GM23248 (cell line): ENCODE data around the gene DENND6B. TPM values are rescaled to one million over a fixed set of nuclear protein-coding genes. Genes with fewer than 3 reads are reported as not detected.

Source experiments
- DNase-seq: peaks from one replicate; pipeline ENCODE4 v3.0.0-alpha.2; 2015
- H2AFZ ChIP-seq: fragments of 200-600 bp; sonication (generic); 2 replicates; pipeline ENCODE4 v1.6.1; 2016; ENCODE audit warnings: antibody characterized with exemption
- H3F3A ChIP-seq: fragments of 200-600 bp; sonication (generic); 2 replicates; pipeline ENCODE4 v1.6.1; 2016; ENCODE audit warnings: mild to moderate bottlenecking, antibody characterized with exemption, mixed run types; ENCODE audit not compliant: insufficient read depth
- H3K27ac ChIP-seq: fragments of 200-600 bp; sonication (generic); 2 replicates; pipeline ENCODE4 v1.5.1; 2016; ENCODE audit warnings: mild to moderate bottlenecking
- H3K27me3 ChIP-seq: fragments of 200-600 bp; sonication (generic); replicated peaks from 2 replicates; pipeline ENCODE4 v1.6.1; 2016; ENCODE audit warnings: mild to moderate bottlenecking; ENCODE audit not compliant: insufficient read depth
- H3K36me3 ChIP-seq: fragments of 200-600 bp; sonication (generic); 2 replicates; pipeline ENCODE4 v1.6.1; 2016; ENCODE audit warnings: low read depth, mild to moderate bottlenecking
- H3K4me1 ChIP-seq: fragments of 200-600 bp; sonication (generic); 2 replicates; pipeline ENCODE4 v1.6.1; 2016; ENCODE audit warnings: mild to moderate bottlenecking; ENCODE audit not compliant: insufficient read depth
- H3K4me2 ChIP-seq: fragments of 200-600 bp; sonication (generic); one replicate; pipeline ENCODE4 v1.6.1; 2016; ENCODE audit warnings: mild to moderate bottlenecking; ENCODE audit not compliant: unreplicated experiment
- H3K4me3 ChIP-seq: fragments of 200-600 bp; sonication (generic); 2 replicates; pipeline ENCODE4 v1.5.1; 2016; ENCODE audit warnings: mild to moderate bottlenecking
- H3K79me2 ChIP-seq: fragments of 200-600 bp; sonication (generic); 2 replicates; pipeline ENCODE4 v1.6.1; 2016; ENCODE audit warnings: mild to moderate bottlenecking; ENCODE audit not compliant: insufficient read depth
- H3K9ac ChIP-seq: fragments of 200-600 bp; sonication (generic); 2 replicates; pipeline ENCODE4 v1.6.1; 2016; ENCODE audit warnings: mild to moderate bottlenecking
- H3K9me2 ChIP-seq: fragments of 200-600 bp; sonication (generic); 2 replicates; pipeline ENCODE4 v1.6.1; 2016; ENCODE audit warnings: mixed run types, mild to moderate bottlenecking, moderate library complexity; ENCODE audit not compliant: insufficient read depth
- H3K9me3 ChIP-seq: fragments of 200-600 bp; sonication (generic); one replicate; pipeline ENCODE4 v1.6.1; 2017; ENCODE audit warnings: low read depth
- H4K20me1 ChIP-seq: fragments of 200-600 bp; sonication (generic); 2 replicates; pipeline ENCODE4 v1.6.0; 2016; ENCODE audit not compliant: insufficient read depth
- EZH2 ChIP-seq: fragments of 200-600 bp; sonication (generic); IDR thresholded peaks from 2 replicates; pipeline ENCODE4 v1.6.1; 2018; ENCODE audit warnings: antibody characterized with exemption, mild to moderate bottlenecking; ENCODE audit not compliant: insufficient read depth, poor library complexity, severe bottlenecking
- EZH2phosphoT487 ChIP-seq: fragments of 200-600 bp; sonication (generic); IDR thresholded peaks from 2 replicates; pipeline ENCODE4 v1.6.1; 2018; ENCODE audit warnings: antibody characterized with exemption, moderate library complexity, mild to moderate bottlenecking, low read depth; ENCODE audit not compliant: insufficient read depth
- WGBS, 2 experiments: methylation state at CpG; one replicate each; pipeline ENCODE4 v1.1.6; 2015 to 2017; ENCODE audit warnings: low lambda C conversion rate in 2 of 2, low coverage in 1 of 2; ENCODE audit errors: missing lambda C conversion rate in 2 of 2; 5-methylcytosine and 5-hydroxymethylcytosine counted together
- in situ Hi-C: fragments of 300-500 bp; cut with MboI; formaldehyde crosslinking; loops from 2 replicates; pipeline ENCODE4 v1.15.0; 2020
- polyA plus RNA-seq: library from polyadenylated mRNA; unstranded; fragments of >200 nt; fragmentation: Nextera tagmentation; extraction: Ambion mirVana; gene quantifications from 2 replicates; pipeline ENCODE4 v1.2.1, GENCODE V29; 2016
- total RNA-seq: library from RNA; depleted of rRNA; stranded (reverse); fragments of >200 nt; shearing (Covaris generic); gene quantifications from 2 replicates; pipeline ENCODE4 v1.2.3, GENCODE V29; 2014

DENND6B gene
- total and polyA plus RNA-seq, 2 experiments from 2014 or later = 5.7 to 6.1 TPM

DNA sequence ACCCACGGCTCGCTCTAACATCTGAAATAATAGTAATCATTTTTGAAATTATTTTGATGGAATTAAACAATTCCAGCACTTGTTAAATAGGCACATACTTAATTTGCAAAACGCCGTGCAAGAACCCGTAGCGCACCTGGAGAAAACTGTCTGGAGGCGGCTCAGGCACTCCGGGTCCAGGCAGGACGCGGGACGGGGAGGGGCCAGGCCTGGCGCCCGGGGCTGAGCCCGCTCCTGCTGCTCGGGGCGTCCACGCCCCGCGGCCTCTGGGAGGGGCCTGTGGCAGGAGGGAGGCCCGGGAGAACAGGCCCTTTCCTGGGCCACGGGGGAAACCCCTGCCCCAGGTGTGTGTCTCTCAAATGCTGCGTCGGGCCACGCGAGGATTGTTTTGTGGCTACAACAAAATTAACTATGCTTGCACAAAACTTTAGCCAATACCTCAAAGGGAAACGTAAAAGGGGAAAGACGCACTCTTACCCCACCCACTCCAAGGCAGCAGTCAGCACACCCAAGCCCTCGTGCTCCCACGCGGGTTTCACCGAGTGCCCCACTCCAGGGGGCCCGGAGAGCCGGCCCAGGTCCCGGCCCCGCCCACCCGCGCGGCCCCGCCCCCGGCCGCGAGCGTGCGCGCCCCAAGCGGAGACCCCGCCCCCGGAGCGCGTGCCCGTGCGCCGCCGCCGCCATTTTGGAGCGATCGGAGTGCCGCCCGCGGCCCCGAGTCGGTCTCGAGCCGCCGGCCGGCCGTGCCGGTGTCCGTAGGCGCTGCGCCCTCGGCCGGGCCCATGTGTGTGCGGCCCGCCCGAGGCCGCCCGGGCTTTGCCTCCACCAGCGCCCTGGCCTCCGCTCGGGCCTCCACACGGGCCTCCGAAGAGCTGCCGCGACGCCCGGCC lies 16.1 kb upstream of the DENND6B start, which contains the start of gene PPP6R2:
TSS of gene PPP6R2 (plus strand) at position 677 of the 890 bp plus-strand sequence. CDS start 50,582 bp downstream, outside the sequence.
- in situ Hi-C loops = no loop called here
- WGBS, 2 experiments = 0 to 1% methylated on average over 45 to 54 of the region's 87 CpGs
- H3K4me1 ChIP-seq = no peaks in the 10 kb centered on the region
- peak within 1 kb of the TSS; percentile 89 for H3K9ac ChIP-seq
- H3K27ac ChIP-seq = peak within 1 kb of the TSS; percentile 66
- no peaks in the 10 kb centered on the region for H3K36me3 ChIP-seq
- H3K4me3 ChIP-seq = peak within 1 kb of the TSS; percentile 82
- peaks cover 24% of the 10 kb centered on the region for H3K79me2 ChIP-seq
- TF ChIP-seq EZH2phosphoT487 (no peak), EZH2 (no peak)
- peak within 1 kb of the TSS; percentile 82 for H2AFZ ChIP-seq
- DNase-seq = peak; percentile 88
- H3F3A ChIP-seq = peaks cover 6% of the 10 kb centered on the region; the same call in 1 of the 2 replicates
- no peaks in the 10 kb centered on the region; the same call in 1 of the 2 replicates for H4K20me1 ChIP-seq
- peak within 1 kb of the TSS; percentile 98 for H3K4me2 ChIP-seq
- no peaks in the 10 kb centered on the region for H3K9me2 ChIP-seq
- H3K27me3 ChIP-seq = no peaks in the 10 kb centered on the region
- H3K9me3 ChIP-seq = no peaks in the 10 kb centered on the region

- 7 to 9% methylated on average over 24 to 26 of the region's 26 CpGs for WGBS, 2 experiments
- Histone ChIP-seq H3K9me2 (no peaks in the 10 kb centered on the region), H3K27ac (peak overlapping the region; percentile 66), H3K9ac (peak overlapping the region; percentile 89), H3K4me3 (peak overlapping the region; percentile 82), H2AFZ (peak overlapping the region; percentile 82), H3F3A (peaks cover 6% of the 10 kb centered on the region; the same call in 1 of the 2 replicates), H3K4me2 (peak overlapping the region; percentile 98), H3K4me1 (no peaks in the 10 kb centered on the region), H3K79me2 (peaks cover 16% of the 10 kb centered on the region), H3K27me3 (no peaks in the 10 kb centered on the region), H4K20me1 (no peaks in the 10 kb centered on the region), H3K36me3 (no peaks in the 10 kb centered on the region), H3K9me3 (no peaks in the 10 kb centered on the region)
- in situ Hi-C loops = no loop called here
- TF ChIP-seq EZH2 (no peak), EZH2phosphoT487 (no peak)
- peak; percentile 92 for DNase-seq
Observed at GRCh38 chr22:50341977-50342650, 15.3 kb upstream of the DENND6B start.

GRCh38 chr22:50339945-50340879 lies 13.4 kb upstream of the DENND6B start:
- Histone ChIP-seq H3K79me2 (peaks cover 4% of the 10 kb centered on the region), H3K36me3 (no peaks in the 10 kb centered on the region), H2AFZ (no peak overlapping the region), H3F3A (peaks cover 6% of the 10 kb centered on the region; the same call in 1 of the 2 replicates), H3K27ac (no peak overlapping the region), H3K4me1 (no peaks in the 10 kb centered on the region), H3K27me3 (no peaks in the 10 kb centered on the region), H4K20me1 (no peaks in the 10 kb centered on the region), H3K4me3 (no peak overlapping the region), H3K9me2 (no peaks in the 10 kb centered on the region), H3K9ac (no peak overlapping the region), H3K4me2 (no peak overlapping the region), H3K9me3 (no peaks in the 10 kb centered on the region)
- DNase-seq = peak; percentile 34
- TF ChIP-seq EZH2phosphoT487 (no peak), EZH2 (no peak)
- in situ Hi-C loops = loop anchor here (10.0 kb wide), 1 partner anchor 65 kb away; the partner anchor contains the start of gene MAPK11
- WGBS, 2 experiments = 84 to 85% methylated on average over 6 to 12 of the region's 12 CpGs
